ENCODE results near the gene SIDT2.

SIDT2 gene

GRCh38 chr11:117195761-117196160 lies 17.2 kb downstream of the SIDT2 start:
- H3K4me3 ChIP-seq, result no peak overlapping the region
- no peak overlapping the region for H3K27ac ChIP-seq
- DNase-seq (ENCODE audit: low spot score), result no peak
- no peak for TF ChIP-seq CTCF (IDR thresholded peaks at IDR 0.05)

- peak overlapping the region; percentile 97 for H3K27ac ChIP-seq
- DNase-seq (ENCODE audit: low spot score), result no peak
- H3K4me3 ChIP-seq, result no peak overlapping the region
- TF ChIP-seq CTCF (IDR thresholded peaks at IDR 0.05), result no peak
Observed at GRCh38 chr11:117197006-117197405, 18.5 kb downstream of the SIDT2 start.

- H3K4me3 ChIP-seq, result peak overlapping the region; percentile 75
- peak; percentile 94 for DNase-seq (ENCODE audit: low spot score)
Observed at GRCh38 chr11:117197516-117198456, 19.2 kb downstream of the SIDT2 start.

GRCh38 chr11:117198613-117199012 lies 20.1 kb downstream of the SIDT2 start:
- H3K27ac ChIP-seq, result peak overlapping the region; percentile 97
- peak overlapping the region; percentile 75 for H3K4me3 ChIP-seq
- TF ChIP-seq CTCF (IDR thresholded peaks at IDR 0.05), result no peak
- no peak for DNase-seq (ENCODE audit: low spot score)

More at GRCh38 chr11:117197516-117198456, 19.2 kb downstream of the SIDT2 start:
- H3K27ac ChIP-seq, result peak overlapping the region; percentile 97
- TF ChIP-seq CTCF (IDR thresholded peaks at IDR 0.05), result peak; percentile 79

GRCh38 chr11:117199053-117199915 lies 20.7 kb downstream of the SIDT2 start, which contains the start of gene TAGLN:
TAGLN (plus strand) TSS chr11:117199370; CDS start chr11:117203014, 3,644 bp downstream.
- H3K27ac ChIP-seq, result peak within 1 kb of the TSS; percentile 97
- TF ChIP-seq CTCF (IDR thresholded peaks at IDR 0.05), result no peak
- peak; percentile 99 for DNase-seq (ENCODE audit: low spot score)
- H3K4me3 ChIP-seq, result peak within 1 kb of the TSS; percentile 75

- peak overlapping the region; percentile 75 for H3K4me3 ChIP-seq
- peak overlapping the region; percentile 97 for H3K27ac ChIP-seq
- no peak for TF ChIP-seq CTCF (IDR thresholded peaks at IDR 0.05)
- DNase-seq (ENCODE audit: low spot score), result no peak
Observed at GRCh38 chr11:117199916-117200812, 21.6 kb downstream of the SIDT2 start.

All from coronary artery (tissue), 2 donors.